K562 (cell line): Measurements from ENCODE around the gene SEBOX. TPM values are rescaled to one million over a fixed set of nuclear protein-coding genes. Genes with fewer than 3 reads are reported as not detected.

ENCODE experiments used
- BRCA1 ChIP-seq, 2 experiments: fragments of 450-650 bp in 1 of 2; sonication (generic) in 1 of 2; formaldehyde crosslinking in 1 of 2; IDR thresholded peaks; 2 replicates each; pipeline versions ENCODE4 v1.5.0 to v1.6.1; 2017 to 2020; ENCODE audit warnings: mild to moderate bottlenecking in 1 of 2, missing genetic modification reagents in 1 of 2
- DDX20 ChIP-seq: fragments of 450-650 bp; IDR thresholded peaks from 2 replicates; pipeline ENCODE4 v1.6.1; 2016; ENCODE audit warnings: missing genetic modification characterization, low read depth, mild to moderate bottlenecking, missing compliant biosample characterization, moderate library complexity
- DEAF1 ChIP-seq: fragments of 450-650 bp; formaldehyde crosslinking; IDR thresholded peaks from 2 replicates; pipeline ENCODE4 v1.4.0; 2020; ENCODE audit warnings: mild to moderate bottlenecking, moderate library complexity
- HLTF ChIP-seq: fragments of 450-650 bp; IDR thresholded peaks from 2 replicates; pipeline ENCODE4 v1.6.1; 2016
- PHF21A ChIP-seq: fragments of 450-650 bp; IDR thresholded peaks from 2 replicates; pipeline ENCODE4 v1.6.1; 2017; ENCODE audit warnings: low read depth, borderline replicate concordance
- RBBP5 ChIP-seq: fragments of 200-600 bp; sonication (generic); IDR thresholded peaks from 2 replicates; pipeline ENCODE4 v1.6.1; 2012; ENCODE audit warnings: borderline replicate concordance, mild to moderate bottlenecking, low read length, control low read depth, inconsistent platforms; ENCODE audit not compliant: insufficient read depth, poor library complexity, severe bottlenecking
- RERE ChIP-seq: sonication (generic); formaldehyde crosslinking; IDR thresholded peaks from 2 replicates; pipeline ENCODE4 v1.8.0; 2023; ENCODE audit warnings: missing genetic modification reagents, mild to moderate bottlenecking, borderline replicate concordance
- SAFB ChIP-seq: fragments of 200-400 bp; formaldehyde crosslinking; IDR thresholded peaks from 2 replicates; pipeline ENCODE4 v1.6.1; 2017; ENCODE audit warnings: low read depth, low read length, borderline replicate concordance
- SMARCA5 ChIP-seq: fragments of 450-650 bp; IDR thresholded peaks from 2 replicates; pipeline ENCODE4 v1.6.1; 2016
- VEZF1 ChIP-seq: fragments of 200-800 bp; sonication (Bioruptor generic); IDR thresholded peaks from 2 replicates; pipeline ENCODE4 v1.6.1; 2017; ENCODE audit warnings: missing genetic modification characterization, missing compliant biosample characterization
- XRCC3 ChIP-seq: fragments of 450-650 bp; IDR thresholded peaks from 2 replicates; pipeline ENCODE4 v1.6.1; 2017; ENCODE audit warnings: mild to moderate bottlenecking, moderate library complexity
- ZBTB17 ChIP-seq: fragments of 450-650 bp; formaldehyde crosslinking; IDR thresholded peaks from 2 replicates; pipeline ENCODE4 v1.4.0; 2020; ENCODE audit warnings: mild to moderate bottlenecking
- ZNF12 ChIP-seq: sonication (generic); formaldehyde crosslinking; IDR thresholded peaks from 2 replicates; pipeline ENCODE4 v1.4.0; 2020; ENCODE audit warnings: mild to moderate bottlenecking, missing genetic modification reagents
- polyA plus RNA-seq, 8 experiments: library from polyadenylated mRNA; depleted of rRNA in 4 of 8; stranded (reverse) in 5 of 8; unstranded in 3 of 8; fragments of >200 nt; fragmentation: Nextera tagmentation in 2 of 8; fragmentation: Illumina TruSeq in 1 of 8; extraction: Ambion mirVana in 2 of 8; extraction: Trizol in 1 of 8; gene quantifications; 2 replicates each; pipeline versions ENCODE4 v1.2.1 to v1.2.3, GENCODE V29; 2011 to 2014; ENCODE audit warnings: inconsistent platforms in 1 of 8, missing spikeins in 1 of 8
- total RNA-seq, 7 experiments: library from RNA; depleted of rRNA in 6 of 7; stranded (reverse); fragments of >200 nt in 6 of 7; fragmentation: Illumina TruSeq in 2 of 7; extraction: Trizol in 2 of 7; gene quantifications; 2 replicates each; pipeline versions ENCODE4 v1.2.1 to v1.2.3, GENCODE V29; 2011 to 2021; ENCODE audit warnings: low replicate concordance in 1 of 7
- TF ChIP-seq, protein P1 (sequence below), 3 experiments: IDR thresholded peaks in 2 of 3; conservative IDR thresholded peaks in 1 of 3; 2 replicates each; pipeline ENCODE4 v1.5.1; 2011 to 2012; ENCODE audit warnings: low read length in 3 of 3, mild to moderate bottlenecking in 3 of 3, control low read depth in 2 of 3, improper control_type of control experiment in 1 of 3, inconsistent platforms in 1 of 3, low read depth in 1 of 3, mixed read lengths in 1 of 3, moderate library complexity in 1 of 3; ENCODE audit not compliant: insufficient read depth in 2 of 3
- TF ChIP-seq, protein P2 (sequence below): fragments of 250-450 bp; sonication (Bioruptor Pico); IDR thresholded peaks from 2 replicates; pipeline ENCODE4 v1.5.1; 2021; ENCODE audit warnings: mild to moderate bottlenecking

SEBOX gene
- total and polyA plus RNA-seq, 9 of the 15 experiments (the other 6 are each of a cell fraction or from before 2014, with no cell fraction given), result not detected

DNA sequence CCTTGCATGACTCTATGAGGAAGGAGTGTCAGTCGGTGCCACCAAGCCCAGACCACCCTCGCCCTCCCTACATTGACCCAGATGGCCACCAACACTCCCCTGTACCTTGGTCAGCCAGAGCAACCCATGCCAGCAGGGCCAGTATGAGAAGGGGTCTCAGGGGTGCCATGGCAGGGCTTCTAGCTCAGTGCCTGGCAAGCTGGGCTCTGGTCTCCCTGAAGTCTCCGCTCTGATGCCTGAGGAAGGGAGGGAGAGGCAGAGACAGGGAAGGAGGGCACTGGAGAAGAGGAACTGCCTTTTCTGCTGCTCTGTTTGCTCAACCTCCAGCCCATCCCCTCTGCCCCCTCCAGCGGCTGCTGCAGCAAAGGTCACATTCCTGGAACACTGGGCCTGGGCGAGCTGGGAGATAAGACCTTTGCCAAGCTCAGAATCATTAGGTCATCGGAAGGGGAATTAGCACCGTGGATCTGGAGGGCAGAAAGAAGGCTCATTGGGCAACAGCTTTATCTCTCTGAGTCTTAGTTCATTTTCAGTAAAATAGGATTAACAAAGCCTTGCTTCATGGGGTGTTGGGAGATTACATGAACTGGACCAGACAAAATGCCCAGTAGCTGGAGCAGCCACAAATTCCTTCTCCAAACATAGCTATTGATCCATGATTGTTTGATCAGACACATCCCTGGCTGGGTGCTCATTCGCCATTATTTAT, 5.2 kb upstream of the SEBOX start, which contains the start of gene VTN (continued):
- TF ChIP-seq, protein P1, sequence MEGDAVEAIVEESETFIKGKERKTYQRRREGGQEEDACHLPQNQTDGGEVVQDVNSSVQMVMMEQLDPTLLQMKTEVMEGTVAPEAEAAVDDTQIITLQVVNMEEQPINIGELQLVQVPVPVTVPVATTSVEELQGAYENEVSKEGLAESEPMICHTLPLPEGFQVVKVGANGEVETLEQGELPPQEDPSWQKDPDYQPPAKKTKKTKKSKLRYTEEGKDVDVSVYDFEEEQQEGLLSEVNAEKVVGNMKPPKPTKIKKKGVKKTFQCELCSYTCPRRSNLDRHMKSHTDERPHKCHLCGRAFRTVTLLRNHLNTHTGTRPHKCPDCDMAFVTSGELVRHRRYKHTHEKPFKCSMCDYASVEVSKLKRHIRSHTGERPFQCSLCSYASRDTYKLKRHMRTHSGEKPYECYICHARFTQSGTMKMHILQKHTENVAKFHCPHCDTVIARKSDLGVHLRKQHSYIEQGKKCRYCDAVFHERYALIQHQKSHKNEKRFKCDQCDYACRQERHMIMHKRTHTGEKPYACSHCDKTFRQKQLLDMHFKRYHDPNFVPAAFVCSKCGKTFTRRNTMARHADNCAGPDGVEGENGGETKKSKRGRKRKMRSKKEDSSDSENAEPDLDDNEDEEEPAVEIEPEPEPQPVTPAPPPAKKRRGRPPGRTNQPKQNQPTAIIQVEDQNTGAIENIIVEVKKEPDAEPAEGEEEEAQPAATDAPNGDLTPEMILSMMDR (IDR thresholded peaks at IDR 0.05 in 2 of 3, conservative IDR thresholded peaks at IDR 0.05 in 1 of 3; ENCODE audit: insufficient read depth in 2 of 3, low read depth in 1 of 3, low read length in 3 of 3), result peak; percentile 12 to 44 (median 21); a peak in 3 of 6 replicates
- no peak for TF ChIP-seq SMARCA5
- TF ChIP-seq DEAF1 (CRISPR knock-in tag), result no peak
- TF ChIP-seq XRCC3, result no peak
- no peak for TF ChIP-seq DDX20 (tag)
- no peak for TF ChIP-seq BRCA1 (IDR thresholded peaks at IDR 0.05)
- no peak for TF ChIP-seq BRCA1 (CRISPR knock-in tag; IDR thresholded peaks at IDR 0.05)
- TF ChIP-seq SAFB, result no peak
- TF ChIP-seq RERE (CRISPR knock-in tag), result no peak
- no peak for TF ChIP-seq PHF21A
- TF ChIP-seq, protein P2, sequence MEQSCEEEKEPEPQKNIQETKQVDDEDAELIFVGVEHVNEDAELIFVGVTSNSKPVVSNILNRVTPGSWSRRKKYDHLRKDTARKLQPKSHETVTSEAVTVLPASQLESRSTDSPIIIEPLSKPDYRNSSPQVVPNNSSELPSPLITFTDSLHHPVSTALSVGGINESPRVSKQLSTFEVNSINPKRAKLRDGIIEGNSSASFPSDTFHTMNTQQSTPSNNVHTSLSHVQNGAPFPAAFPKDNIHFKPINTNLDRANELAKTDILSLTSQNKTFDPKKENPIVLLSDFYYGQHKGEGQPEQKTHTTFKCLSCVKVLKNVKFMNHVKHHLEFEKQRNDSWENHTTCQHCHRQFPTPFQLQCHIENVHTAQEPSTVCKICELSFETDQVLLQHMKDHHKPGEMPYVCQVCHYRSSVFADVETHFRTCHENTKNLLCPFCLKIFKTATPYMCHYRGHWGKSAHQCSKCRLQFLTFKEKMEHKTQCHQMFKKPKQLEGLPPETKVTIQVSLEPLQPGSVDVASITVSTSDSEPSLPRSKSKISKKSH (CRISPR knock-in tag), result no peak
- TF ChIP-seq ZBTB17, result no peak
- TF ChIP-seq RBBP5, result no peak
- TF ChIP-seq HLTF, result no peak
- peak; percentile 54 for TF ChIP-seq VEZF1 (CRISPR knock-in tag)
- TF ChIP-seq ZNF12 (CRISPR knock-in tag), result no peak
